Measurements from ENCODE around the gene PRKD1. TPM values are rescaled to one million over a fixed set of nuclear protein-coding genes. Genes with fewer than 3 reads are reported as not detected.

Gene PRKD1
- total and polyA plus RNA-seq, 2 donors (not counting 1 experiment from before 2014, with no cell fraction given): 0.03 to 4.3 TPM

GRCh38 chr14:29800961-29801360, 126.7 kb downstream of the PRKD1 start:
- H3K27ac ChIP-seq (ENCODE audit: low read length in 2 of 2): no peak overlapping the region
- POLR2A ChIA-PET: no interaction called here
- Mint-ChIP-seq H3K27ac (no peak overlapping the region), H3K4me3 (no peak overlapping the region), H3K9me3 (ENCODE audit: insufficient read depth) (no peaks in the 10 kb centered on the region), H3K27me3 (no peaks in the 10 kb centered on the region), H3K4me1 (peaks cover 24% of the 10 kb centered on the region)
- no peak overlapping the region for H3K4me2 ChIP-seq (replicated peaks; ENCODE audit: low read depth, low read length, poor library complexity, severe bottlenecking)
- no peak overlapping the region for H3K9ac ChIP-seq (ENCODE audit: low read length)
- no peak for ATAC-seq (ENCODE audit: low read depth)
- no peaks in the 10 kb centered on the region for H3K27me3 ChIP-seq (replicated peaks in 1 of 4; ENCODE audit: control extremely low read depth in 1 of 4, control insufficient read depth in 3 of 4, insufficient read depth in 4 of 4, low read length in 3 of 4)
- H3K36me3 ChIP-seq (replicated peaks in 1 of 2; ENCODE audit: control extremely low read depth in 1 of 2, control insufficient read depth in 1 of 2, extremely low read depth in 1 of 2, insufficient read depth in 2 of 2, low read length in 1 of 2): no peaks in the 10 kb centered on the region
- no peak overlapping the region for H3K4me3 ChIP-seq (ENCODE audit: control extremely low read depth in 1 of 5, extremely low read depth in 1 of 5, insufficient read depth in 1 of 5, low read depth in 2 of 5, low read length in 4 of 5)
- H2AFZ ChIP-seq (ENCODE audit: insufficient read depth, low read depth, low read length, poor library complexity, severe bottlenecking): no peak overlapping the region
- CTCF ChIA-PET: no interaction called here
- TF ChIP-seq EZH2 (IDR thresholded peaks at IDR 0.05; ENCODE audit: borderline replicate concordance, insufficient read depth, low read depth, low read length, poor library complexity, severe bottlenecking) (no peak), CTCF (IDR thresholded peaks at IDR 0.05) (no peak)
- H3K79me2 ChIP-seq (ENCODE audit: control insufficient read depth, insufficient read depth, low read length): no peaks in the 10 kb centered on the region
- H3K9me3 ChIP-seq (ENCODE audit: control extremely low read depth in 1 of 3, control insufficient read depth in 2 of 3, insufficient read depth in 1 of 3, low read length in 2 of 3): no peaks in the 10 kb centered on the region
- no peaks in the 10 kb centered on the region for H3K4me1 ChIP-seq (ENCODE audit: control insufficient read depth in 2 of 2, insufficient read depth in 2 of 2, low read length in 2 of 2)
- DNase-seq: no peak
- no peaks in the 10 kb centered on the region for H4K20me1 ChIP-seq (ENCODE audit: control insufficient read depth, insufficient read depth, low read length, poor library complexity, severe bottlenecking)
- intact Hi-C loops (cut with micrococcal nuclease): loop anchor here (5.0 kb wide), 1 partner anchor 126 kb away; the partner anchor contains the start of gene PRKD1

GRCh38 chr14:29799464-29800095, 128.1 kb downstream of the PRKD1 start:
- ChIA-PET CTCF (interaction anchor here (1.4 kb wide), 1 partner anchor 471 kb away, joined by 7 read pairs; no protein-coding TSS in a partner anchor), POLR2A (no interaction called here)
- no peaks in the 10 kb centered on the region for H3K36me3 ChIP-seq (replicated peaks in 1 of 2; ENCODE audit: control extremely low read depth in 1 of 2, control insufficient read depth in 1 of 2, extremely low read depth in 1 of 2, insufficient read depth in 2 of 2, low read length in 1 of 2)
- peak; percentile 26 for DNase-seq
- no peak overlapping the region for H2AFZ ChIP-seq (ENCODE audit: insufficient read depth, low read depth, low read length, poor library complexity, severe bottlenecking)
- no peaks in the 10 kb centered on the region for H3K27me3 ChIP-seq (replicated peaks in 1 of 4; ENCODE audit: control extremely low read depth in 1 of 4, control insufficient read depth in 3 of 4, insufficient read depth in 4 of 4, low read length in 3 of 4)
- H3K4me3 Mint-ChIP-seq: peak overlapping the region; percentile 69
- H3K27ac Mint-ChIP-seq: no peak overlapping the region
- no peaks in the 10 kb centered on the region for H3K27me3 Mint-ChIP-seq
- no peak overlapping the region for H3K27ac ChIP-seq (ENCODE audit: low read length in 2 of 2)
- TF ChIP-seq EZH2 (IDR thresholded peaks at IDR 0.05; ENCODE audit: borderline replicate concordance, insufficient read depth, low read depth, low read length, poor library complexity, severe bottlenecking): no peak
- no peak for TF ChIP-seq CTCF (IDR thresholded peaks at IDR 0.05)
- H3K79me2 ChIP-seq (ENCODE audit: control insufficient read depth, insufficient read depth, low read length): no peaks in the 10 kb centered on the region
- no peak overlapping the region for H3K9ac ChIP-seq (ENCODE audit: low read length)
- no peak overlapping the region for H3K4me2 ChIP-seq (replicated peaks; ENCODE audit: low read depth, low read length, poor library complexity, severe bottlenecking)
- no peaks in the 10 kb centered on the region for H4K20me1 ChIP-seq (ENCODE audit: control insufficient read depth, insufficient read depth, low read length, poor library complexity, severe bottlenecking)
- peaks cover 17% of the 10 kb centered on the region for H3K4me1 Mint-ChIP-seq
- no peaks in the 10 kb centered on the region for H3K9me3 Mint-ChIP-seq (ENCODE audit: insufficient read depth)
- H3K4me3 ChIP-seq (ENCODE audit: control extremely low read depth in 1 of 5, extremely low read depth in 1 of 5, insufficient read depth in 1 of 5, low read depth in 2 of 5, low read length in 4 of 5): no peak overlapping the region
- H3K4me1 ChIP-seq (ENCODE audit: control insufficient read depth in 2 of 2, insufficient read depth in 2 of 2, low read length in 2 of 2): no peaks in the 10 kb centered on the region
- 73% methylated on average over 5 of the region's 6 CpGs for WGBS (ENCODE audit: insufficient coverage)
- peak; percentile 84 for ATAC-seq (ENCODE audit: low read depth)
- H3K9me3 ChIP-seq (ENCODE audit: control extremely low read depth in 1 of 3, control insufficient read depth in 2 of 3, insufficient read depth in 1 of 3, low read length in 2 of 3): no peaks in the 10 kb centered on the region
- intact Hi-C loops (cut with micrococcal nuclease): loop anchor here (1.0 to 5.0 kb wide), 3 partner anchors 58 to 206 kb away; partner anchors contain the start of gene PRKD1
